Skeletal muscle satellite cell (primary cell): Measurements from ENCODE around the gene PTPN1.

Source experiments
- H3K27me3 ChIP-seq: 2 replicates; pipeline ENCODE4 v1.7.0; 2013; ENCODE audit warnings: low read length; ENCODE audit not compliant: control insufficient read depth, insufficient read depth
- H3K36me3 ChIP-seq: 2 replicates; pipeline ENCODE4 v1.7.0; 2013; ENCODE audit warnings: mild to moderate bottlenecking, control low read depth, low read length; ENCODE audit not compliant: insufficient read depth
- H3K4me1 ChIP-seq: 2 replicates; pipeline ENCODE4 v1.7.0; 2013; ENCODE audit warnings: low read length; ENCODE audit not compliant: control insufficient read depth, insufficient read depth
- H3K4me2 ChIP-seq: 2 replicates; pipeline ENCODE4 v1.7.0; 2013; ENCODE audit warnings: mild to moderate bottlenecking, low read length
- H3K4me3 ChIP-seq: 2 replicates; pipeline ENCODE4 v1.7.0; 2013; ENCODE audit warnings: low read length
- H3K9ac ChIP-seq: 2 replicates; pipeline ENCODE4 v1.7.0; 2013; ENCODE audit warnings: mild to moderate bottlenecking, low read depth, low read length, moderate library complexity
- H3K9me3 ChIP-seq: replicated peaks from 2 replicates; pipeline ENCODE4 v1.7.0; 2013; ENCODE audit warnings: mild to moderate bottlenecking, control low read depth, low read length

The PTPN1 gene

DNA sequence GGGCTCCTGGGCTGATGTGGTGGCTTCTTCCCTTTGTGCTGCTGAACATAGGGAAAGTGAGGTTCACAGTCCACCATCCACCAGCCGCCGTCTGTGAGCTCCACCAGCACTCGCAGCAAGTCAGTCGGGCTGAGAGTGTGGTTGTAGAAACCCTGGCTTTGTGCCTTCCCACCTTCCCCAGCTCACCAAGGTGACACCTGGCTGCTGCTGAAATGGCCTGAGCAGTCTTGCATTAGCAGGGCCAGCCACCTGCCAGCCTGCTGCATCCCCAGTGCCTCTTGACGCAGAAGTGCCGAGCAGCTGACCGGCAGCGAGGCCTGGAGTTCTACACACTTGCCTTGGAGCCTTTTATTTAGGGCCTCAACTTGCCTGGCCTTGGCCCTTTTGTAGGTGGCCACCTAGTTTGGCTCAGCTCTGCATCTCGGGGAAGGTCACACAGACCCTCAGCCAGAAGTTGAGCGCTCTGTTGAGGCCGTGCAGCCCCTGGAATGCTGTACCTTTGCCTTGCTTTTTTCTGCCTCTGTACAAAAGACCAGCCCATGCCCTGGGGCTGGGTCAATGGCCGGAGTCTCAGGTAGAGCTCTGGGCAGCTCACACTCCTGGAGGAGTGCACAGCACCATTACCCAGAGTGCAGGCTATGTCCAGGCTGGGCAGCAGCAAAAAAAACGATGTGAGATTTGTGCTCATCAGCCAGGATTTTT lies 76.5 kb downstream of the PTPN1 start:
- Histone ChIP-seq H3K4me1 (no peaks in the 10 kb centered on the region), H3K9ac (no peak overlapping the region), H3K4me3 (no peak overlapping the region), H3K9me3 (no peaks in the 10 kb centered on the region), H3K4me2 (no peak overlapping the region), H3K36me3 (peaks cover 68% of the 10 kb centered on the region), H3K27me3 (no peaks in the 10 kb centered on the region)

- H3K4me1 ChIP-seq: peaks cover 4% of the 10 kb centered on the region
- H3K4me2 ChIP-seq: no peak overlapping the region
- H3K27me3 ChIP-seq: no peaks in the 10 kb centered on the region
- H3K9ac ChIP-seq: no peak overlapping the region
- no peak overlapping the region for H3K4me3 ChIP-seq
- H3K36me3 ChIP-seq: peaks cover 62% of the 10 kb centered on the region
- H3K9me3 ChIP-seq: no peaks in the 10 kb centered on the region
Measured at GRCh38 chr20:50587291-50587961, 77.2 kb downstream of the PTPN1 start.

DNA sequence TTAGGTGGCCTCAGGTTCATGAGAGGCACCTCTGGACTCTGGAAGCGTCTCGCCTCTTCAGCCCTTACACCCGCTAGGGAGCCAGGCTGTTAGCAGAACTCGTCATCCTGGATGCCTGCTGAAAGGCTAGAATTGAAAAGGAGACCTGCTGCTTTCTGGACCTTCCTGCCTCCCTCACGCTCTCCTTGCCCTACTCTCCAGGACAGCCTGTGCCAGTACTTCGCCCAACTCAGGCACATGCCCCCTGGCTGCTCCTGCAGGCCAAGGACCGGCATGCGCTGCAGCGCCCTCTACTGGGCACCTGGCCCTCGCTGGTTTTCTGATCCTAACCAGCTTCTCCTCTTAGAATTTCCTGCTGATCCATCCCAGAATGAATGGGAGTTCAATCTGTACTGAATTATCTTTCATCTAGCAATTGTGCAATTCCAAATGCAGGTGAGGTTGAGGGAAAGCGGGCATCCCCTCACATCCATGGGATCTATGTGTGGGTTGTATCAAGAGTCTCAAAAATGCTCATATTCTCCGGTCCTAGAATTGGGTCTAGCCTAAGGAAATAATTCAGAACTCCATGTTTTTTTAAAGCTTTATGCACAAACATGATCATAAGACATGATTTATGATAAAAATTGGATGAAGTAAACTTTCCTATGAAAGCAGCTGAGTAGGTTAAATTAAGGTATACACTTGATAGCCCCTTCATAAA lies 78.0 kb downstream of the PTPN1 start:
- peaks cover 4% of the 10 kb centered on the region for H3K4me1 ChIP-seq
- peaks cover 54% of the 10 kb centered on the region for H3K36me3 ChIP-seq

DNA sequence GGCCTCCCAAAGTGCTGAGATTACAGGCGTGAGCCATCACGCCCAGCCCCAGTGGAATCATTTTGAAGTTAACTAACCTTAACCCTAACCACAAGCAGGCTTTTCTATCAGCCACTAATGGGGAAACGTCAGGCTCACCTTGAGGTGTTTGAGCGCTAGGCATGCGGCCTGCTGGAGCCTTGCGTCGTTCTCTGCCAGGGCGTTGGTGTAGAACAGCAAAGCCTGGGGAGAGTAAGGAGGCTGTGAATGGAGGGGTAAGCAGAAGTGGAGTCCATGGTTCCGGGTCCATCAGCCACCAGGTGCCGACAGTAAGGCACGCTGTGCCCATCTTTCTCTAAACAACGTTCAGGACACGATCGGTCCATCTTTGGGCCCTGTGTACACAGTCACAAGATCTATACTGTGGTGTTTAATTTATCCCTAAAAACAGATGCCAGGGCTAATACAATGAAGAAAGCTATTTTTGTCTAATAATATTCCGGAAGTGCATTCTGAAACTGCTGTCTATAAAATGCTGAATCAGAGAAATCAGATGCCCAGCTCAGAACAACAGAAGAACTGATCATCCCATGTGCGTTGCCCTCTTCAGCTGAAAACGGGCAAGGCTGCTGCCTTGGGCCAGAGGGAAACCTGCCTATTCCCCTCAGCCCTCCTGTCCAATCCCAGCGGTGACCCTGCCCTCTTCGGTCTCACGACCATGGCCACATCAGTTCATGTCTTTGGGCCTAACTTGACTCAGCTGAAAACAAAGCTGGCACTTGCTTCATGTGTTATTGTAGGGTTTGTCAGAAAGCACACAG lies 79.6 kb downstream of the PTPN1 start:
- Histone ChIP-seq H3K4me2 (no peak overlapping the region), H3K27me3 (peaks cover 13% of the 10 kb centered on the region), H3K4me3 (no peak overlapping the region), H3K9ac (no peak overlapping the region), H3K36me3 (peaks cover 43% of the 10 kb centered on the region), H3K4me1 (peaks cover 5% of the 10 kb centered on the region), H3K9me3 (no peaks in the 10 kb centered on the region)

More for the DNA sequence above, 78.0 kb downstream of the PTPN1 start:
- H3K9me3 ChIP-seq: no peaks in the 10 kb centered on the region
- H3K4me3 ChIP-seq: no peak overlapping the region
- H3K9ac ChIP-seq: no peak overlapping the region
- H3K27me3 ChIP-seq: peaks cover 5% of the 10 kb centered on the region
- H3K4me2 ChIP-seq: no peak overlapping the region

- no peak overlapping the region for H3K4me2 ChIP-seq
- peaks cover 43% of the 10 kb centered on the region for H3K36me3 ChIP-seq
- H3K9me3 ChIP-seq: no peaks in the 10 kb centered on the region
- H3K4me3 ChIP-seq: no peak overlapping the region
- H3K27me3 ChIP-seq: peaks cover 18% of the 10 kb centered on the region
- H3K4me1 ChIP-seq: peaks cover 7% of the 10 kb centered on the region
- no peak overlapping the region for H3K9ac ChIP-seq
Measured at GRCh38 chr20:50590348-50590664, 80.1 kb downstream of the PTPN1 start.

- Histone ChIP-seq H3K9me3 (no peaks in the 10 kb centered on the region), H3K9ac (no peak overlapping the region), H3K27me3 (peaks cover 28% of the 10 kb centered on the region), H3K36me3 (peaks cover 35% of the 10 kb centered on the region), H3K4me2 (no peak overlapping the region), H3K4me3 (no peak overlapping the region), H3K4me1 (peaks cover 7% of the 10 kb centered on the region)
Measured at GRCh38 chr20:50591233-50591852, 81.2 kb downstream of the PTPN1 start.

DNA sequence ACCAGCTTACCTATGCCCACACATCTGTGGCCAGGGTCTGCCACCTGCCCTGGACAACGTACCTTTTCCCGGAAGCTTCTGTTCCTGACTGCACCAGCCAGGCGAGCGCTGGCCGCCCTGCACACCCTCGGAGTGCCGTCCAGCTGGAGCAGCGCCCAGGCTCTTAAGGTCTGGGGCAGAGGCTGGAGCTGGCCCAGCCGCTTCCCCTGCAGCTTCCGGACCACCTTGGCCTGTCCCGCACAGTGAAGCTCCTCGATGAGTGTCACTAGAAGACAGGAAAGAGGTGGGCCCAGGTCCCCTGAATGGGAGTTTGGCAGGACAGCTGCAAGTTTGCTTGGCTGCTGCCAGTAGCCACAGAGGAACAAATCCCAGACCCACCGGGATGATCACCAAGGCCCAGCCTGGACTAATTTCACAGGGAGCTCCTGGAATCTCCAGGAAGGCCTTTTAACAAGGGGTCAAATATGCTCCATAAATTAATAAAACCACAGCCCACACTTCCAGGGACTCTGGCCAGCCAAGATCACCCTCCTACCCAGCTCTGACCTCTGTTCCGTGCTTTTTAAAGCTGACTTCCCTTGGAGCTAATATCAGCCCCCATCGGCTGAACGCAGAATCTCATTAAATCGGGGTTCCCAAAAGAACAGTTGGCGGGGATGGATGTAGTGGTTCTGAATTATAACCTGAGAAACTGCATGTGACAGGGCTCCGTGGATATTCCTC lies 82.3 kb downstream of the PTPN1 start:
- peaks cover 25% of the 10 kb centered on the region for H3K36me3 ChIP-seq
- no peak overlapping the region for H3K4me2 ChIP-seq
- no peaks in the 10 kb centered on the region for H3K9me3 ChIP-seq
- peaks cover 7% of the 10 kb centered on the region for H3K4me1 ChIP-seq
- no peak overlapping the region for H3K9ac ChIP-seq
- peaks cover 32% of the 10 kb centered on the region for H3K27me3 ChIP-seq
- H3K4me3 ChIP-seq: no peak overlapping the region

- no peak overlapping the region for H3K4me3 ChIP-seq
- H3K4me1 ChIP-seq: peaks cover 7% of the 10 kb centered on the region
- peaks cover 20% of the 10 kb centered on the region for H3K36me3 ChIP-seq
- peaks cover 32% of the 10 kb centered on the region for H3K27me3 ChIP-seq
- H3K4me2 ChIP-seq: no peak overlapping the region
- H3K9me3 ChIP-seq: no peaks in the 10 kb centered on the region
- no peak overlapping the region for H3K9ac ChIP-seq
Measured at GRCh38 chr20:50593005-50593335, 82.8 kb downstream of the PTPN1 start.

DNA sequence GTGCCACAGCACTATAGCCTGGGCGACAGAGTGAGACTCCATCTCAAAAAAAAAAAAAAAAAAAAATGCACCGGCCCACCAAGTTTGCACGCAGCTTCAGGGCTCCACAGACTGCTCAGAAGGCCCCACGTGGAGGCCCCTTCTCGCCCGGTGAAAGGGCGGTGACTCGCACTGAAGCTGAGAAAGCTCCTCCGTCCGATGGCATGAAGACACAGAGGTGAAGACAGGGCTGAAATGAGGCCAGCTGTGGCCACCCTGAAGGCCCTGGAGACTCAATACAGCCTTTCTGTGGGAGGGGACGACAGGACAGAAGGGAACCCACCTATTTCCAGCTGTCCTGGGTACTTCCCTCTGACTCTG lies 84.0 kb downstream of the PTPN1 start:
- H3K4me3 ChIP-seq: no peak overlapping the region
- H3K36me3 ChIP-seq: peaks cover 16% of the 10 kb centered on the region
- no peak overlapping the region for H3K4me2 ChIP-seq
- H3K9ac ChIP-seq: no peak overlapping the region
- peaks cover 38% of the 10 kb centered on the region for H3K27me3 ChIP-seq
- no peaks in the 10 kb centered on the region for H3K9me3 ChIP-seq
- peaks cover 7% of the 10 kb centered on the region for H3K4me1 ChIP-seq

DNA sequence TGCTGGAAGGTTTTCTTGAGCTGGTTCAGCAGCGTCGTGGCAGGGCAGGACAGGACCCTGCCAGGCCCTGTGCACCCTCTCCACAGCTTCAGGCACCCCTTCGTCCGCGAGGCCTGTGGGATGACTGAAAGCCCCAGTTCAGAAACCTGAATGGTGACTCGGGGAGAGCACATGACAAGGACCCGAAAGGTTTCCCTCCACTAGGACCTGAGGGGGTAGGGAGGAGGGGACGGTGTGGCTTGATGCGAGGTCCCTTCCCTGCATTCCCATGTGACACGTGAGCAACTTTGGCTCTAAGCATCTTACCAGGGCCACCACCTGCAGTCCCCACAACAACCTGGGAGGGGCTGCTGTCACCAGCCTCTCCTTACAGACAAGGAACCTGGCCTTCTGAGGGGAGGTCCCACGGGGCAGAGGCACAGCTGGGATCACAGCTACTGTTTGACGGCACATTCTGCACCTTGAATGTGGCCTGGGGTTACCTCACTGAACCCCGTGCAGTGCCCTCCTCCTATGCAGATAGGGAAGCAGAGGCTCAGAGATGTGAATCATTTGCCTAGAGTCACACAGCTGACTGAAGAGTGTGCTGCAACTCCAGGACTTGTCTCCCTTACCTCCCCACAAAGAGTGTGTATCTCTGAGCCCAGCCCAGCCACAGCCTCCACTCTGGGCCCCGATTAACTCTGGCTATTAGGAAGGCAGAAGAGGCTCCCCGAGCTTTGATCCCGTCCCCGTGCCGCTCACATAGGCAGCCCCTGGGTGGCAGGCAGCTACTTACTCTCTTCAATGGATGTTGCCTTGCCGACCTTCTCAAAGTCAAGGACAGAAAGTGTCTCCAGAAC lies 84.6 kb downstream of the PTPN1 start:
- Histone ChIP-seq H3K4me2 (no peak overlapping the region), H3K36me3 (peaks cover 11% of the 10 kb centered on the region), H3K4me1 (peaks cover 7% of the 10 kb centered on the region), H3K9ac (no peak overlapping the region), H3K27me3 (peaks cover 42% of the 10 kb centered on the region), H3K9me3 (no peaks in the 10 kb centered on the region), H3K4me3 (no peak overlapping the region)
